Ishikawa (cell line): Measurements from ENCODE around the gene CTNNA3.

Experiments
- CEBPB ChIP-seq: IDR thresholded peaks from 2 replicates; pipeline ENCODE4 v1.6.1; 2012
- CREB1 ChIP-seq: IDR thresholded peaks from 2 replicates; pipeline ENCODE4 v1.6.1; 2012; ENCODE audit warnings: low read depth
- EGR1 ChIP-seq: IDR thresholded peaks from 2 replicates; pipeline ENCODE4 v1.6.1; 2012
- EP300 ChIP-seq: IDR thresholded peaks from 2 replicates; pipeline ENCODE4 v1.6.1; 2012; ENCODE audit warnings: borderline replicate concordance
- FOXM1 ChIP-seq: IDR thresholded peaks from 2 replicates; pipeline ENCODE4 v1.6.1; 2012; ENCODE audit warnings: low read depth, borderline replicate concordance
- NFIC ChIP-seq: IDR thresholded peaks from 2 replicates; pipeline ENCODE4 v1.6.1; 2012
- RAD21 ChIP-seq: IDR thresholded peaks from 2 replicates; pipeline ENCODE4 v1.6.1; 2012; ENCODE audit warnings: low read depth
- TAF1 ChIP-seq: IDR thresholded peaks from 2 replicates; pipeline ENCODE4 v1.6.1; 2012; ENCODE audit warnings: low read depth, mild to moderate bottlenecking
- TCF12 ChIP-seq: IDR thresholded peaks from 2 replicates; pipeline ENCODE4 v1.6.1; 2012; ENCODE audit warnings: low read depth
- TEAD4 ChIP-seq: IDR thresholded peaks from 2 replicates; pipeline ENCODE4 v1.6.1; 2012
- YY1 ChIP-seq: IDR thresholded peaks from 2 replicates; pipeline ENCODE4 v1.6.1; 2012; ENCODE audit warnings: low read depth
- ZBTB7A ChIP-seq: IDR thresholded peaks from 2 replicates; pipeline ENCODE4 v1.6.1; 2012; ENCODE audit warnings: low read depth
- TF ChIP-seq, protein P1 (sequence below): IDR thresholded peaks from 2 replicates; pipeline ENCODE4 v1.6.1; 2012
- TF ChIP-seq, protein P2 (sequence below): IDR thresholded peaks from 2 replicates; pipeline ENCODE4 v1.6.1; 2012; ENCODE audit warnings: low read depth, mild to moderate bottlenecking
- TF ChIP-seq, protein P3 (sequence below): IDR thresholded peaks from 2 replicates; pipeline ENCODE4 v1.6.1; 2012

The CTNNA3 gene

DNA sequence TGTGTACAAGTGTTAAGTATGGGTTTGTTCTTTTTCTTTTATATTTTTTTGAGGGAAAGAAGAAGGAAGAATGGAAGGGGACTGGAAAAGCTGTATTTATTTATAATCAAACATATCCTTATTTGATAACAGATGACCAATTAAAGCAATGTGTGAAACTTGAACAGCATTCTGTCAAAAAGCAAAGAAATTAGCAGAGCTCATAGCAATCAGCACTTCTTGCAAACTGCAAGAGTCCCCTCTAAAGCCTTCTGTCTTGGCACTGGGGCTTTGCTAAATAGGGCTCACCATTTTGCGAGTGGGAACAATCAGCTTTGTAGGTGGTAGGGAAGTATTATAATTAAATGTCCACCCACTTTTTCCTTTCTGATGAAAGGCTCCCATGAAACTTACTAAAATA lies 935.1 kb downstream of the CTNNA3 start:
- TF ChIP-seq, protein P1, sequence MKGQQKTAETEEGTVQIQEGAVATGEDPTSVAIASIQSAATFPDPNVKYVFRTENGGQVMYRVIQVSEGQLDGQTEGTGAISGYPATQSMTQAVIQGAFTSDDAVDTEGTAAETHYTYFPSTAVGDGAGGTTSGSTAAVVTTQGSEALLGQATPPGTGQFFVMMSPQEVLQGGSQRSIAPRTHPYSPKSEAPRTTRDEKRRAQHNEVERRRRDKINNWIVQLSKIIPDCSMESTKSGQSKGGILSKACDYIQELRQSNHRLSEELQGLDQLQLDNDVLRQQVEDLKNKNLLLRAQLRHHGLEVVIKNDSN, result no peak
- TF ChIP-seq CREB1 (no peak), TAF1 (no peak), YY1 (no peak), TEAD4 (no peak), NFIC (no peak), TCF12 (no peak)

DNA sequence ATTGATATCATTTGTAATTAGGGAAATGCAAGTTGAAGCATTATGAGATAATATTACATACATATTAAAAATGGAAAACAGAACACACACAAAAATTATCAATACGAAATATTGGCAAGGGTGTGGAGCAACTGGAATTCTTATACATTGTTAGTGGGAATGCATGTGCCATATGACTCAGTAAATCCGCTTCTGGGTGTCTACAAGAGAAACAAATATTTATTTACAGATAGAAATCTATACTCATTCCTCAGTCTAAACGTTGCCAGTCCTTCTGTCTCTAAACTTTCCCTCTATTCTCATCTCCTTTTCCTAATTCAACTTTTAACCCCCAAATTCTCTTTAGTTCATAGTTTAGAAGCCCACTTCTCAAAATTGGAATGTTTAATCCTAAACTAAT lies 940.5 kb downstream of the CTNNA3 start:
- TF ChIP-seq TEAD4 (no peak), CREB1 (no peak), CEBPB (no peak), ZBTB7A (no peak), EP300 (no peak)

DNA sequence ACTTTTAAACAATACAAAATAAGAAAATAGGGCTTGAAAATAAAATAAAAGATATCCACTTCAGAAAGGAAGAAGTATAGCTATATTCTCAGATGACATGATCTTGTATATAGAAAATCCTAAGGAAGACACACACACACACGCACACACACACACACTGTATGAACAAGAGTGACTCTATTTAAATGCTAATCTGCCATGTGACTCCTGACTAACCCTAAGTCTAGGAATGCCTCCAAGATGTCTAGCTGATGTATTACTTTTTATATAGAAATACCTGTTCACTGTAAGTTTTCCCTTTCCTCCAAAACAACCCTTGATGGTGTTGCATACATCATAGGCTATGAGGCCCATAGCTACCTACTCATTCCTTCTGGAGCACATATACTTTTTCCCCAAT lies 943.3 kb downstream of the CTNNA3 start:
- TF ChIP-seq, protein P2, sequence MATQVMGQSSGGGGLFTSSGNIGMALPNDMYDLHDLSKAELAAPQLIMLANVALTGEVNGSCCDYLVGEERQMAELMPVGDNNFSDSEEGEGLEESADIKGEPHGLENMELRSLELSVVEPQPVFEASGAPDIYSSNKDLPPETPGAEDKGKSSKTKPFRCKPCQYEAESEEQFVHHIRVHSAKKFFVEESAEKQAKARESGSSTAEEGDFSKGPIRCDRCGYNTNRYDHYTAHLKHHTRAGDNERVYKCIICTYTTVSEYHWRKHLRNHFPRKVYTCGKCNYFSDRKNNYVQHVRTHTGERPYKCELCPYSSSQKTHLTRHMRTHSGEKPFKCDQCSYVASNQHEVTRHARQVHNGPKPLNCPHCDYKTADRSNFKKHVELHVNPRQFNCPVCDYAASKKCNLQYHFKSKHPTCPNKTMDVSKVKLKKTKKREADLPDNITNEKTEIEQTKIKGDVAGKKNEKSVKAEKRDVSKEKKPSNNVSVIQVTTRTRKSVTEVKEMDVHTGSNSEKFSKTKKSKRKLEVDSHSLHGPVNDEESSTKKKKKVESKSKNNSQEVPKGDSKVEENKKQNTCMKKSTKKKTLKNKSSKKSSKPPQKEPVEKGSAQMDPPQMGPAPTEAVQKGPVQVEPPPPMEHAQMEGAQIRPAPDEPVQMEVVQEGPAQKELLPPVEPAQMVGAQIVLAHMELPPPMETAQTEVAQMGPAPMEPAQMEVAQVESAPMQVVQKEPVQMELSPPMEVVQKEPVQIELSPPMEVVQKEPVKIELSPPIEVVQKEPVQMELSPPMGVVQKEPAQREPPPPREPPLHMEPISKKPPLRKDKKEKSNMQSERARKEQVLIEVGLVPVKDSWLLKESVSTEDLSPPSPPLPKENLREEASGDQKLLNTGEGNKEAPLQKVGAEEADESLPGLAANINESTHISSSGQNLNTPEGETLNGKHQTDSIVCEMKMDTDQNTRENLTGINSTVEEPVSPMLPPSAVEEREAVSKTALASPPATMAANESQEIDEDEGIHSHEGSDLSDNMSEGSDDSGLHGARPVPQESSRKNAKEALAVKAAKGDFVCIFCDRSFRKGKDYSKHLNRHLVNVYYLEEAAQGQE, result no peak
- TF ChIP-seq YY1 (no peak), CEBPB (no peak), TAF1 (no peak), CREB1 (no peak), ZBTB7A (no peak), NFIC (no peak), EGR1 (no peak), FOXM1 (no peak), EP300 (no peak), TEAD4 (no peak), RAD21 (no peak), TCF12 (no peak)
- TF ChIP-seq, protein P1, result no peak
- TF ChIP-seq, protein P3, sequence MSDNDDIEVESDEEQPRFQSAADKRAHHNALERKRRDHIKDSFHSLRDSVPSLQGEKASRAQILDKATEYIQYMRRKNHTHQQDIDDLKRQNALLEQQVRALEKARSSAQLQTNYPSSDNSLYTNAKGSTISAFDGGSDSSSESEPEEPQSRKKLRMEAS, result no peak

DNA sequence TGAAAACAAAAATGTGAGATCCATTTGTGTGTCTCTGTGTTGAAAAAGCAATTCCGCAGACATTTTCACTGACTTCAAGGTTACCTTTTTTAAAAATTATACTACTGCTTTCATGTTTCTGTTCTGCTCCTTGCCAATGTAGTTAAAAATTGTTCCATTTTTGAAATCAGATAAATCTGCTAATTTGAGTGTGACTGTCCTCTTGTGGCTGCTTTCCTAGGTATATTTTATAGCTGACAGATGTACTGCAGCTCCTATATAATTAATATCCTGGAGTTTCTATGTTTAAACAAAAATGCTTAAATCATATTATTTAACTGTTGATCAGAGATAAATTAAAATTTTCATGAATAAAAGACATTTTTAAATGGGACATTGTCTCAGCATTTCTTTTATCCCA lies 947.8 kb downstream of the CTNNA3 start:
- TF ChIP-seq, protein P2, result no peak
- TF ChIP-seq EGR1 (no peak), EP300 (no peak), TEAD4 (no peak), NFIC (no peak), CREB1 (no peak), CEBPB (no peak), TAF1 (no peak), RAD21 (no peak), FOXM1 (no peak), YY1 (no peak), TCF12 (no peak), ZBTB7A (no peak)
- TF ChIP-seq, protein P1, result no peak
- TF ChIP-seq, protein P3, result no peak

DNA sequence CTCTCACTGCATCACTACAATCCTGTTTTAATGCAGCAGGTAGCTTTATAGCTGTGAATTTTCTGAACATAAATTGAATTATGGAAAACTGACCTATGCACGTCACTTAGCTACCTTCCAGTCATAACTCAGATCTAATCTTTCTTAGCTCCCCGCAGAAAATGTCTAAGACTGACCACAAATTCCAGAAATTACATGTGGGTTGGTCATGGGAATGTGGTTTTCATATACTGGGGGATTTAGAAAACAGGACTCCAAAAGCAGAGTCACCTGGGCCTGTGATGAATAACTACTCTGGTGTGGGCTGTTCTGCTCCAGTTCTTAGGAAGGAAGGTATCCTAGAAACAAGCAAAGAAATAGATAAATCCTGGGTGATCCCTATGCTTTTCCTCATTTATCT lies 948.5 kb downstream of the CTNNA3 start:
- TF ChIP-seq CREB1 (no peak), RAD21 (no peak), FOXM1 (no peak), TEAD4 (0 out of 2 replicates have a peak, but pooled peaks have one; percentile 36), TAF1 (no peak), EGR1 (no peak), YY1 (no peak)

DNA sequence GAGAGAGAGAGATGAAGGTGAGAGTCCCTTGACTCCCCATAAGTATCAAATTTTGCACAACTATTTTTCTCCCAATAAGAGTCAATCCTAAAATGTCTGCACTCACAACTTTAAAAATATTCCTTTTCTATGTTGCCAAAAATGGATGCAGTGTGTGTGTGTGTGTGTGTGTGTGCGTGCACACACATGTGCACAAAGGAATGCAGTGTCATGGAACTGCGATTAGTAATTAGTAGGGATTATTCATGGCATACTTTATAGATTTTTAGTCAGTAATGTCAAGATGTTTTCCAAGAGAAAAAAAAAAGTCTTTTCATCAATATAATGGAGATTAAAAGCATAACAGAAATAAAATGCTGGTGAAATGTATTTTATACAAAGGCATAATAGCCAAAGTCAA lies 949.3 kb downstream of the CTNNA3 start:
- no peak for TF ChIP-seq EGR1
- no peak for TF ChIP-seq ZBTB7A
- no peak for TF ChIP-seq EP300
- no peak for TF ChIP-seq TEAD4
- no peak for TF ChIP-seq FOXM1
- TF ChIP-seq, protein P3, result no peak
- no peak for TF ChIP-seq CREB1
- TF ChIP-seq TCF12, result no peak
